Activated T-cell treated with anti-CD3 and anti-CD28 coated beads, Interleukin-2, amount 50 U/mL, for 72 hours (primary cell): ENCODE measurements around the gene SLC22A12. TPM values are rescaled to one million over a fixed set of nuclear protein-coding genes. Genes with fewer than 3 reads are reported as not detected.
A peak's percentile ranks its signal among the peaks of the same experiment; 100 is the strongest.

Experiments
- ATAC-seq, 2 donors: fragments of 150-1000 bp; cut with Tn5 transposase; replicated peaks in 1 of 2; 2 replicates each; pipeline ENCODE4 v1.10.0; 2021; ENCODE audit warnings: moderate library complexity in 2 of 2, mild to moderate bottlenecking in 1 of 2
- DNase-seq, 2 donors: peaks; one replicate each; pipeline ENCODE4 v3.0.0; 2021 to 2022; ENCODE audit warnings: mixed read lengths in 1 of 2
- H3K27ac Mint-ChIP-seq: one replicate; pipeline ENCODE4 v1.8.0; 2022; ENCODE audit warnings: mild to moderate bottlenecking, moderate library complexity, mixed read lengths
- H3K27me3 Mint-ChIP-seq: one replicate; pipeline ENCODE4 v1.8.0; 2022; ENCODE audit warnings: low read depth, mixed read lengths
- H3K36me3 Mint-ChIP-seq, 2 donors: one replicate each; pipeline ENCODE4 v1.8.0; 2022; ENCODE audit warnings: mixed read lengths in 2 of 2, mild to moderate bottlenecking in 1 of 2; ENCODE audit not compliant: insufficient read depth in 2 of 2
- H3K4me1 Mint-ChIP-seq: one replicate; pipeline ENCODE4 v1.8.0; 2022; ENCODE audit warnings: low read depth, mixed read lengths
- H3K4me3 Mint-ChIP-seq, 2 donors: one replicate each; pipeline ENCODE4 v1.8.0; 2022; ENCODE audit warnings: mild to moderate bottlenecking in 2 of 2, mixed read lengths in 2 of 2, moderate library complexity in 2 of 2
- H3K9me3 Mint-ChIP-seq, 2 donors: one replicate each; pipeline ENCODE4 v1.8.0; 2022; ENCODE audit warnings: mixed read lengths in 2 of 2
- total RNA-seq, 2 donors: library from RNA; stranded (reverse); gene quantifications; one replicate each; pipeline ENCODE4 v1.2.3, GENCODE V29; 2022

Gene SLC22A12
- total RNA-seq, 2 donors from 2014 or later: not detected

- no peaks in the 10 kb centered on the region for H3K36me3 Mint-ChIP-seq
- H3K4me1 Mint-ChIP-seq: no peaks in the 10 kb centered on the region
- H3K9me3 Mint-ChIP-seq: no peaks in the 10 kb centered on the region
- no peak overlapping the region for H3K27ac Mint-ChIP-seq
- ATAC-seq (peak; percentile 16 to 18), DNase-seq (no peak)
- H3K4me3 Mint-ChIP-seq: peak overlapping the region; percentile 11 to 76
- peaks cover under 1% of the 10 kb centered on the region for H3K27me3 Mint-ChIP-seq
These were observed 23.8 kb upstream of the SLC22A12 start for GRCh38 chr11:64566915-64567891.

GRCh38 chr11:64568041-64568571 lies 22.9 kb upstream of the SLC22A12 start:
- ATAC-seq (no peak), DNase-seq (no peak)
- Mint-ChIP-seq H3K27ac (no peak overlapping the region), H3K4me1 (no peaks in the 10 kb centered on the region), H3K27me3 (peaks cover 6% of the 10 kb centered on the region), H3K4me3 (no peak overlapping the region), H3K9me3 (no peaks in the 10 kb centered on the region), H3K36me3 (no peaks in the 10 kb centered on the region)

- DNase-seq: no peak
These were observed 22.4 kb upstream of the SLC22A12 start for GRCh38 chr11:64568584-64569140.

GRCh38 chr11:64569300-64569970 lies 21.6 kb upstream of the SLC22A12 start:
- DNase-seq: no peak
- no peak for ATAC-seq
- H3K27ac Mint-ChIP-seq: no peak overlapping the region
- H3K36me3 Mint-ChIP-seq: no peaks in the 10 kb centered on the region
- no peaks in the 10 kb centered on the region for H3K9me3 Mint-ChIP-seq
- no peaks in the 10 kb centered on the region for H3K4me1 Mint-ChIP-seq
- H3K27me3 Mint-ChIP-seq: peaks cover 6% of the 10 kb centered on the region
- H3K4me3 Mint-ChIP-seq: no peak overlapping the region

More at GRCh38 chr11:64568584-64569140, 22.4 kb upstream of the SLC22A12 start:
- no peaks in the 10 kb centered on the region for H3K36me3 Mint-ChIP-seq
- H3K4me1 Mint-ChIP-seq: no peaks in the 10 kb centered on the region
- peaks cover 6% of the 10 kb centered on the region for H3K27me3 Mint-ChIP-seq
- H3K9me3 Mint-ChIP-seq: no peaks in the 10 kb centered on the region
- no peak overlapping the region for H3K27ac Mint-ChIP-seq
- no peak for ATAC-seq
- no peak overlapping the region for H3K4me3 Mint-ChIP-seq

GRCh38 chr11:64570341-64570740 lies 20.7 kb upstream of the SLC22A12 start:
- peaks cover 6% of the 10 kb centered on the region for H3K27me3 Mint-ChIP-seq
- H3K4me3 Mint-ChIP-seq: no peak overlapping the region
- H3K27ac Mint-ChIP-seq: no peak overlapping the region

GRCh38 chr11:64571050-64571409 lies 20.0 kb upstream of the SLC22A12 start:
- Mint-ChIP-seq H3K4me3 (no peak overlapping the region), H3K9me3 (no peaks in the 10 kb centered on the region), H3K27ac (no peak overlapping the region), H3K27me3 (peaks cover 6% of the 10 kb centered on the region), H3K4me1 (no peaks in the 10 kb centered on the region), H3K36me3 (no peaks in the 10 kb centered on the region)
- ATAC-seq (no peak), DNase-seq (no peak)

More at GRCh38 chr11:64570341-64570740, 20.7 kb upstream of the SLC22A12 start:
- ATAC-seq: no peak
- DNase-seq: no peak
- Mint-ChIP-seq H3K36me3 (no peaks in the 10 kb centered on the region), H3K9me3 (no peaks in the 10 kb centered on the region), H3K4me1 (no peaks in the 10 kb centered on the region)

- ATAC-seq (no peak), DNase-seq (no peak)
- H3K4me1 Mint-ChIP-seq: no peaks in the 10 kb centered on the region
- H3K4me3 Mint-ChIP-seq: no peak overlapping the region
- H3K36me3 Mint-ChIP-seq: no peaks in the 10 kb centered on the region
- no peak overlapping the region for H3K27ac Mint-ChIP-seq
- H3K27me3 Mint-ChIP-seq: peaks cover 6% of the 10 kb centered on the region
- H3K9me3 Mint-ChIP-seq: no peaks in the 10 kb centered on the region
These were observed 19.5 kb upstream of the SLC22A12 start for GRCh38 chr11:64571410-64572091.

- Mint-ChIP-seq H3K4me1 (no peaks in the 10 kb centered on the region), H3K27ac (no peak overlapping the region), H3K4me3 (no peak overlapping the region), H3K36me3 (no peaks in the 10 kb centered on the region), H3K27me3 (peaks cover 6% of the 10 kb centered on the region), H3K9me3 (no peaks in the 10 kb centered on the region)
- DNase-seq (no peak), ATAC-seq (no peak)
These were observed 18.9 kb upstream of the SLC22A12 start for GRCh38 chr11:64572143-64572542.

GRCh38 chr11:64577202-64577601 lies 13.8 kb upstream of the SLC22A12 start:
- Mint-ChIP-seq H3K4me1 (no peaks in the 10 kb centered on the region), H3K4me3 (no peak overlapping the region), H3K36me3 (no peaks in the 10 kb centered on the region), H3K9me3 (no peaks in the 10 kb centered on the region), H3K27me3 (peaks cover 5% of the 10 kb centered on the region), H3K27ac (no peak overlapping the region)
- no peak for DNase-seq
- no peak for ATAC-seq

GRCh38 chr11:64580412-64580811 lies 10.6 kb upstream of the SLC22A12 start:
- no peak for DNase-seq
- Mint-ChIP-seq H3K4me1 (no peaks in the 10 kb centered on the region), H3K36me3 (no peaks in the 10 kb centered on the region), H3K27me3 (peaks cover 7% of the 10 kb centered on the region), H3K4me3 (no peak overlapping the region), H3K9me3 (no peaks in the 10 kb centered on the region), H3K27ac (no peak overlapping the region)
- no peak for ATAC-seq

- no peak overlapping the region for H3K4me3 Mint-ChIP-seq
- H3K27ac Mint-ChIP-seq: no peak overlapping the region
- H3K36me3 Mint-ChIP-seq: no peaks in the 10 kb centered on the region
- H3K27me3 Mint-ChIP-seq: peaks cover 10% of the 10 kb centered on the region
- no peaks in the 10 kb centered on the region for H3K4me1 Mint-ChIP-seq
- no peaks in the 10 kb centered on the region for H3K9me3 Mint-ChIP-seq
- no peak for DNase-seq
- ATAC-seq: no peak
These were observed 9.9 kb upstream of the SLC22A12 start for GRCh38 chr11:64581057-64581523.

- ATAC-seq (no peak), DNase-seq (no peak)
- H3K9me3 Mint-ChIP-seq: peaks cover 0 to 2% of the 10 kb centered on the region in 2 donors
- H3K27me3 Mint-ChIP-seq: peaks cover 16% of the 10 kb centered on the region
- H3K36me3 Mint-ChIP-seq: peaks cover 0 to 2% of the 10 kb centered on the region in 2 donors
- H3K27ac Mint-ChIP-seq: no peak overlapping the region
- H3K4me3 Mint-ChIP-seq: no peak overlapping the region
- no peaks in the 10 kb centered on the region for H3K4me1 Mint-ChIP-seq
These were observed 8.1 kb upstream of the SLC22A12 start for GRCh38 chr11:64582885-64583284.
